Neural progenitor cell (in vitro differentiated cells): ENCODE results near the gene ZNF341. TPM values are rescaled to one million over a fixed set of nuclear protein-coding genes. Genes with fewer than 3 reads are reported as not detected.

Experiments used
- DNase-seq: peaks from one replicate; pipeline ENCODE4 v3.0.0-alpha.2; 2016; ENCODE audit warnings: low spot score
- H2AFZ ChIP-seq: fragments of 200-600 bp; sonication (generic); replicated peaks from 2 replicates; pipeline ENCODE4 v1.6.1; 2016; ENCODE audit warnings: antibody characterized with exemption
- H3F3A ChIP-seq: fragments of 200-600 bp; sonication (generic); 2 replicates; pipeline ENCODE4 v1.6.1; 2016; ENCODE audit warnings: antibody characterized with exemption, low read depth
- H3K27ac ChIP-seq: fragments of 200-600 bp; sonication (generic); 2 replicates; pipeline ENCODE4 v1.5.1; 2016; ENCODE audit warnings: mild to moderate bottlenecking
- H3K27me3 ChIP-seq: fragments of 200-600 bp; sonication (generic); 2 replicates; pipeline ENCODE4 v1.6.1; 2016; ENCODE audit warnings: mild to moderate bottlenecking, moderate library complexity
- H3K36me3 ChIP-seq: fragments of 200-600 bp; sonication (generic); 2 replicates; pipeline ENCODE4 v1.5.1; 2016
- H3K4me1 ChIP-seq: fragments of 200-600 bp; sonication (generic); 2 replicates; pipeline ENCODE4 v1.6.1; 2016; ENCODE audit warnings: mixed run types
- H3K4me2 ChIP-seq: fragments of 200-600 bp; sonication (generic); 2 replicates; pipeline ENCODE4 v1.6.1; 2016
- H3K4me3 ChIP-seq: fragments of 200-600 bp; sonication (generic); 2 replicates; pipeline ENCODE4 v1.5.1; 2016
- H3K79me2 ChIP-seq: fragments of 200-600 bp; sonication (generic); 2 replicates; pipeline ENCODE4 v1.6.1; 2016; ENCODE audit warnings: low read depth
- H3K9ac ChIP-seq: fragments of 200-600 bp; sonication (generic); 2 replicates; pipeline ENCODE4 v1.6.1; 2016
- H3K9me3 ChIP-seq: fragments of 200-600 bp; sonication (generic); 2 replicates; pipeline ENCODE4 v1.5.1; 2016; ENCODE audit warnings: low read depth
- H4K20me1 ChIP-seq: fragments of 200-600 bp; sonication (generic); 2 replicates; pipeline ENCODE4 v1.6.1; 2016; ENCODE audit warnings: low read depth
- H3K27ac Mint-ChIP-seq: 3 replicates; pipeline ENCODE4 v1.8.0; 2021; ENCODE audit warnings: mixed read lengths
- H3K27me3 Mint-ChIP-seq: 2 replicates; pipeline ENCODE4 v1.8.0; 2022; ENCODE audit warnings: low read depth, mild to moderate bottlenecking, inconsistent platforms, moderate library complexity, mixed read lengths; ENCODE audit not compliant: insufficient read depth
- H3K36me3 Mint-ChIP-seq: 3 replicates; pipeline ENCODE4 v1.8.0; 2021; ENCODE audit warnings: mixed read lengths
- H3K4me1 Mint-ChIP-seq: 3 replicates; pipeline ENCODE4 v1.8.0; 2021; ENCODE audit warnings: mixed read lengths
- H3K4me3 Mint-ChIP-seq: 3 replicates; pipeline ENCODE4 v1.8.0; 2021; ENCODE audit warnings: mild to moderate bottlenecking, moderate library complexity, mixed read lengths
- H3K9me3 Mint-ChIP-seq: 3 replicates; pipeline ENCODE4 v1.8.0; 2020; ENCODE audit warnings: mixed read lengths
- EZH2 ChIP-seq: fragments of 200-600 bp; sonication (generic); IDR thresholded peaks from 2 replicates; pipeline ENCODE4 v1.6.1; 2017; ENCODE audit warnings: antibody characterized with exemption, mild to moderate bottlenecking, moderate library complexity
- EZH2phosphoT487 ChIP-seq: fragments of 200-600 bp; sonication (generic); IDR thresholded peaks from 2 replicates; pipeline ENCODE4 v1.6.1; 2017; ENCODE audit warnings: antibody characterized with exemption
- total RNA-seq: library from RNA; depleted of rRNA; stranded (reverse); fragments of >200 nt; gene quantifications from 2 replicates; pipeline ENCODE4 v1.2.3, GENCODE V29; 2015; ENCODE audit warnings: low replicate concordance
- TF ChIP-seq, protein P1 (sequence below): fragments of 200-600 bp; sonication (generic); IDR thresholded peaks from 2 replicates; pipeline ENCODE4 v1.5.1; 2017; ENCODE audit warnings: antibody characterized with exemption, mild to moderate bottlenecking

The ZNF341 gene
- total RNA-seq, 1 donor from 2014 or later = 0.82 TPM

- no peaks in the 10 kb centered on the region for H3K27me3 Mint-ChIP-seq
- Histone ChIP-seq H3K9ac (no peak overlapping the region), H3F3A (no peaks in the 10 kb centered on the region), H3K4me2 (no peak overlapping the region), H3K27me3 (no peaks in the 10 kb centered on the region), H3K36me3 (no peaks in the 10 kb centered on the region), H3K27ac (no peak overlapping the region), H4K20me1 (no peaks in the 10 kb centered on the region), H2AFZ (no peak overlapping the region), H3K79me2 (no peaks in the 10 kb centered on the region), H3K4me3 (no peak overlapping the region), H3K9me3 (no peaks in the 10 kb centered on the region), H3K4me1 (no peaks in the 10 kb centered on the region)
- H3K9me3 Mint-ChIP-seq = no peaks in the 10 kb centered on the region
- H3K27ac Mint-ChIP-seq = no peak overlapping the region
- H3K4me1 Mint-ChIP-seq = no peaks in the 10 kb centered on the region
- TF ChIP-seq EZH2phosphoT487 = no peak
- TF ChIP-seq, protein P1, sequence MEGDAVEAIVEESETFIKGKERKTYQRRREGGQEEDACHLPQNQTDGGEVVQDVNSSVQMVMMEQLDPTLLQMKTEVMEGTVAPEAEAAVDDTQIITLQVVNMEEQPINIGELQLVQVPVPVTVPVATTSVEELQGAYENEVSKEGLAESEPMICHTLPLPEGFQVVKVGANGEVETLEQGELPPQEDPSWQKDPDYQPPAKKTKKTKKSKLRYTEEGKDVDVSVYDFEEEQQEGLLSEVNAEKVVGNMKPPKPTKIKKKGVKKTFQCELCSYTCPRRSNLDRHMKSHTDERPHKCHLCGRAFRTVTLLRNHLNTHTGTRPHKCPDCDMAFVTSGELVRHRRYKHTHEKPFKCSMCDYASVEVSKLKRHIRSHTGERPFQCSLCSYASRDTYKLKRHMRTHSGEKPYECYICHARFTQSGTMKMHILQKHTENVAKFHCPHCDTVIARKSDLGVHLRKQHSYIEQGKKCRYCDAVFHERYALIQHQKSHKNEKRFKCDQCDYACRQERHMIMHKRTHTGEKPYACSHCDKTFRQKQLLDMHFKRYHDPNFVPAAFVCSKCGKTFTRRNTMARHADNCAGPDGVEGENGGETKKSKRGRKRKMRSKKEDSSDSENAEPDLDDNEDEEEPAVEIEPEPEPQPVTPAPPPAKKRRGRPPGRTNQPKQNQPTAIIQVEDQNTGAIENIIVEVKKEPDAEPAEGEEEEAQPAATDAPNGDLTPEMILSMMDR = no peak
- H3K36me3 Mint-ChIP-seq = peaks cover 2% of the 10 kb centered on the region
- H3K4me3 Mint-ChIP-seq = no peak overlapping the region
- DNase-seq = no peak
Measured at GRCh38 chr20:33744773-33745385, 13.1 kb downstream of the ZNF341 start.

DNA sequence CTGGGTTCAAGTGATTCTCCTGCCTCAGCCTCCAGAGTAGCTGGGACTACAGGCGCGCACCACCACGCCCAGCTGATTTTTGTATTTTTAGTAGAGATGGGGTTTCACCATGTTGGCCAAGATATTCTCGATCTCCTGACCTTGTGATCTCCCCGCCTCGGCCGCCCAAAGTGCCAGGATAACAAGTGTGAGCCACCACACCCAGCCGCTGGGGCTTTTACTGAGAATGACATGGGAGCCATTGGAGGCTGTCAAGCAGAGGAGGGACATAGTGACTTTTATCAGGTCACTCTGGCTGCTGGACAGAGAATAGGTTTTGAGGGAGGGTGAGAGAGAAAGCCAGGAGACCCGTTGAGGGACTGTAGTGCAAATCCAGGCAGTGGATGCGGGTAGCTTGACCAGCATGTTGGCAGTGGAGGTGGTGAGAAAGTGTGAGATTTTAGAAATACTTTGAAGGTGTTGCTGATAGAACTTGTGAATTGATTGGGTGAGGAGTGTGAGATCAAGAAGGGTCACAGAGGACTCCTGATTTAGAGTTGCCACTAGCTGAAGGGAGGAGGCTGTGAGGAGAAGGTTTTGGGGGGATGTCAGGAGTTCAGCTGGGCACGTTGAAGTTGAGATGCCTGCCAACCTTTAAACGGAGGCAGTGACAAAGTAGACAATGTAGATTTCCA lies 14.7 kb downstream of the ZNF341 start:
- Histone ChIP-seq H3K9me3 (no peaks in the 10 kb centered on the region), H3K4me3 (no peak overlapping the region), H3K36me3 (no peaks in the 10 kb centered on the region), H3K27ac (no peak overlapping the region), H3K4me2 (no peak overlapping the region), H3K9ac (no peak overlapping the region), H3K4me1 (no peaks in the 10 kb centered on the region), H2AFZ (no peak overlapping the region), H4K20me1 (no peaks in the 10 kb centered on the region), H3K79me2 (no peaks in the 10 kb centered on the region), H3F3A (no peaks in the 10 kb centered on the region), H3K27me3 (no peaks in the 10 kb centered on the region)
- Mint-ChIP-seq H3K27ac (no peak overlapping the region), H3K27me3 (no peaks in the 10 kb centered on the region), H3K4me3 (no peak overlapping the region), H3K4me1 (no peaks in the 10 kb centered on the region), H3K36me3 (peaks cover 2% of the 10 kb centered on the region), H3K9me3 (no peaks in the 10 kb centered on the region)
- DNase-seq = no peak
- TF ChIP-seq EZH2 = no peak
- no peak for TF ChIP-seq EZH2phosphoT487
- TF ChIP-seq, protein P1 = no peak

DNA sequence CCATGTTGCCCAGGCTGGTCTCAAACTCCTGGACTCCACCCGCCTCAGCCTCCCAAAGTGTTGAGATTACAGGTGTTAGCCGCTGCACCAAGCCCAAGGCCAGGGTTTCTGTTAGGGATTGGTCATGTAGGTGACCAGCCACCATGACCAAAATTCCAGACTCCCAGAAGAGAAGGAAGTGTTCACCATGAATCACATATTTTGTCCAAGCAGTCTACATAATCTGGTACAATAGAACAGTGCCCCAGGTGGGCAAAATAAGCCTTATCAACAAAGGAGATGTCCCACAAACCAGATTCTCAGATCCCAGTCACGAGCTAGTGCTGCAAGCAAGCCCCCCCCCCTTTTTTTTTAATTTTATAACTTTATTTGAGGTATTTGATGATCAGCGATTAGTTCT lies 20.0 kb downstream of the ZNF341 start:
- H3K36me3 Mint-ChIP-seq = peaks cover 7% of the 10 kb centered on the region

More for the DNA sequence above, 20.0 kb downstream of the ZNF341 start:
- no peak overlapping the region for H3K4me3 ChIP-seq
- Mint-ChIP-seq H3K9me3 (no peaks in the 10 kb centered on the region), H3K4me3 (no peak overlapping the region), H3K4me1 (peaks cover 6% of the 10 kb centered on the region), H3K27me3 (peaks cover 2% of the 10 kb centered on the region), H3K27ac (peak overlapping the region; percentile 50)
- no peak overlapping the region for H3K4me2 ChIP-seq
- H3K27me3 ChIP-seq = no peaks in the 10 kb centered on the region
- no peaks in the 10 kb centered on the region for H3F3A ChIP-seq
- DNase-seq = no peak
- no peaks in the 10 kb centered on the region for H4K20me1 ChIP-seq
- no peaks in the 10 kb centered on the region for H3K79me2 ChIP-seq
- no peaks in the 10 kb centered on the region for H3K9me3 ChIP-seq
- H2AFZ ChIP-seq = no peak overlapping the region
- H3K9ac ChIP-seq = no peak overlapping the region
- H3K27ac ChIP-seq = no peak overlapping the region
- H3K4me1 ChIP-seq = no peaks in the 10 kb centered on the region
- TF ChIP-seq EZH2 (no peak), EZH2phosphoT487 (no peak)
- TF ChIP-seq, protein P1 = no peak
- no peaks in the 10 kb centered on the region for H3K36me3 ChIP-seq
